Measurements from ENCODE around the gene CNST. TPM values are rescaled to one million over a fixed set of nuclear protein-coding genes. Genes with fewer than 3 reads are reported as not detected.
A peak's percentile ranks its signal among the peaks of the same experiment; 100 is the strongest.
"Not testable (repeated sequence)": the region's sequence is repeated elsewhere in the genome, so short reads cannot be mapped to it uniquely, and the experiment has no call there.

CNST gene
- polyA plus RNA-seq, 1 donor: 11.7 TPM

- no peak for DNase-seq (ENCODE audit: low read depth)
Observed at GRCh38 chr1:246622035-246622652, 55.9 kb downstream of the CNST start.

GRCh38 chr1:246624091-246624490 lies 57.8 kb downstream of the CNST start:
- no peak for DNase-seq (ENCODE audit: low read depth)

GRCh38 chr1:246629030-246629429 lies 62.8 kb downstream of the CNST start:
- no peak for DNase-seq (ENCODE audit: low read depth)

GRCh38 chr1:246629976-246630375 lies 63.7 kb downstream of the CNST start:
- no peak for DNase-seq (ENCODE audit: low read depth)

GRCh38 chr1:246631426-246631825 lies 65.2 kb downstream of the CNST start:
- DNase-seq (ENCODE audit: low read depth): no peak

- no peak for DNase-seq (ENCODE audit: low read depth)
Observed at GRCh38 chr1:246632281-246633168, 66.3 kb downstream of the CNST start.

- not testable (repeated sequence) for DNase-seq (ENCODE audit: low read depth)
Observed at GRCh38 chr1:246634659-246635058, 68.4 kb downstream of the CNST start.

- DNase-seq (ENCODE audit: low read depth): no peak
Observed at GRCh38 chr1:246638941-246639655, 72.8 kb downstream of the CNST start.

GRCh38 chr1:246639732-246640131 lies 73.5 kb downstream of the CNST start:
- no peak for DNase-seq (ENCODE audit: low read depth)

- DNase-seq (ENCODE audit: low read depth): no peak
Observed at GRCh38 chr1:246640747-246641146, 74.5 kb downstream of the CNST start.

GRCh38 chr1:246641394-246641793 lies 75.1 kb downstream of the CNST start:
- no peak for DNase-seq (ENCODE audit: low read depth)

GRCh38 chr1:246642719-246643118 lies 76.5 kb downstream of the CNST start:
- no peak for DNase-seq (ENCODE audit: low read depth)

GRCh38 chr1:246647113-246647512 lies 80.9 kb downstream of the CNST start:
- peak; percentile 44 for DNase-seq (ENCODE audit: low read depth)

- no peak for DNase-seq (ENCODE audit: low read depth)
Observed at GRCh38 chr1:246647513-246647912, 81.3 kb downstream of the CNST start.

- no peak for DNase-seq (ENCODE audit: low read depth)
Observed at GRCh38 chr1:246651012-246651695, 84.9 kb downstream of the CNST start.

GRCh38 chr1:246658567-246658966 lies 92.3 kb downstream of the CNST start:
- no peak for DNase-seq (ENCODE audit: low read depth)

- DNase-seq (ENCODE audit: low read depth): no peak
Observed at GRCh38 chr1:246659594-246660140, 93.4 kb downstream of the CNST start.

- DNase-seq (ENCODE audit: low read depth): no peak
Observed at GRCh38 chr1:246661451-246661850, 95.2 kb downstream of the CNST start.

GRCh38 chr1:246667773-246668172 lies 101.5 kb downstream of the CNST start:
- no peak for DNase-seq (ENCODE audit: low read depth)

GRCh38 chr1:246669659-246670058 lies 103.4 kb downstream of the CNST start:
- no peak for DNase-seq (ENCODE audit: low read depth)

GRCh38 chr1:246674049-246674448 lies 107.8 kb downstream of the CNST start:
- DNase-seq (ENCODE audit: low read depth): no peak

- DNase-seq (ENCODE audit: low read depth): no peak
Observed at GRCh38 chr1:246677842-246678241, 111.6 kb downstream of the CNST start.
